ENCODE results near the gene MYOM1. TPM values are rescaled to one million over a fixed set of nuclear protein-coding genes. Genes with fewer than 3 reads are reported as not detected.

The MYOM1 gene
- total RNA-seq, 1 experiment from 2014 or later, result 0.07 TPM

GRCh38 chr18:3234457-3234856 lies 14.7 kb upstream of the MYOM1 start:
- ATAC-seq, result no peak
- H3K4me3 ChIP-seq (ENCODE audit: low read length), result no peak overlapping the region
- no peak overlapping the region for H2AFZ ChIP-seq (ENCODE audit: low read length)
- no TSS peak for BruUV-seq (replicated peaks)
- H3F3A ChIP-seq (ENCODE audit: low read length, unreplicated experiment), result no peaks in the 10 kb centered on the region
- no peaks in the 10 kb centered on the region for H3K79me2 ChIP-seq (ENCODE audit: low read length)
- H3K4me2 ChIP-seq (ENCODE audit: low read length), result no peak overlapping the region
- H3K27me3 ChIP-seq (ENCODE audit: low read length), result no peaks in the 10 kb centered on the region
- H4K20me1 ChIP-seq (ENCODE audit: low read length), result no peaks in the 10 kb centered on the region
- peaks cover 13% of the 10 kb centered on the region for H3K4me1 ChIP-seq (ENCODE audit: insufficient read depth, low read length)
- no peak for DNase-seq
- no peaks in the 10 kb centered on the region for H3K9me2 ChIP-seq (replicated peaks; ENCODE audit: low read length)
- no peak overlapping the region for H3K9ac ChIP-seq (ENCODE audit: low read length)
- ChIA-PET POLR2A (ENCODE audit: unreplicated experiment) (no interaction called here), CTCF (interaction anchor here (0.7 kb wide), 1 partner anchor 103 kb away, joined by 3 read pairs; no protein-coding TSS in a partner anchor)
- no peaks in the 10 kb centered on the region for H3K36me3 ChIP-seq (ENCODE audit: low read depth, low read length)
- no peak for TF ChIP-seq EZH2phosphoT487 (IDR thresholded peaks at IDR 0.05; ENCODE audit: borderline replicate concordance, low read length)
- TF ChIP-seq, protein P1, sequence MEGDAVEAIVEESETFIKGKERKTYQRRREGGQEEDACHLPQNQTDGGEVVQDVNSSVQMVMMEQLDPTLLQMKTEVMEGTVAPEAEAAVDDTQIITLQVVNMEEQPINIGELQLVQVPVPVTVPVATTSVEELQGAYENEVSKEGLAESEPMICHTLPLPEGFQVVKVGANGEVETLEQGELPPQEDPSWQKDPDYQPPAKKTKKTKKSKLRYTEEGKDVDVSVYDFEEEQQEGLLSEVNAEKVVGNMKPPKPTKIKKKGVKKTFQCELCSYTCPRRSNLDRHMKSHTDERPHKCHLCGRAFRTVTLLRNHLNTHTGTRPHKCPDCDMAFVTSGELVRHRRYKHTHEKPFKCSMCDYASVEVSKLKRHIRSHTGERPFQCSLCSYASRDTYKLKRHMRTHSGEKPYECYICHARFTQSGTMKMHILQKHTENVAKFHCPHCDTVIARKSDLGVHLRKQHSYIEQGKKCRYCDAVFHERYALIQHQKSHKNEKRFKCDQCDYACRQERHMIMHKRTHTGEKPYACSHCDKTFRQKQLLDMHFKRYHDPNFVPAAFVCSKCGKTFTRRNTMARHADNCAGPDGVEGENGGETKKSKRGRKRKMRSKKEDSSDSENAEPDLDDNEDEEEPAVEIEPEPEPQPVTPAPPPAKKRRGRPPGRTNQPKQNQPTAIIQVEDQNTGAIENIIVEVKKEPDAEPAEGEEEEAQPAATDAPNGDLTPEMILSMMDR (conservative IDR thresholded peaks at IDR 0.05; ENCODE audit: low read depth, low read length), result no peak
- no peak for TF ChIP-seq EZH2 (IDR thresholded peaks at IDR 0.05; ENCODE audit: low read length, unreplicated experiment)
- H3K27ac ChIP-seq (ENCODE audit: low read length), result no peak overlapping the region
- intact Hi-C loops (cut with micrococcal nuclease), result no loop called here
- H3K9me3 ChIP-seq (ENCODE audit: low read length), result no peaks in the 10 kb centered on the region

DNA sequence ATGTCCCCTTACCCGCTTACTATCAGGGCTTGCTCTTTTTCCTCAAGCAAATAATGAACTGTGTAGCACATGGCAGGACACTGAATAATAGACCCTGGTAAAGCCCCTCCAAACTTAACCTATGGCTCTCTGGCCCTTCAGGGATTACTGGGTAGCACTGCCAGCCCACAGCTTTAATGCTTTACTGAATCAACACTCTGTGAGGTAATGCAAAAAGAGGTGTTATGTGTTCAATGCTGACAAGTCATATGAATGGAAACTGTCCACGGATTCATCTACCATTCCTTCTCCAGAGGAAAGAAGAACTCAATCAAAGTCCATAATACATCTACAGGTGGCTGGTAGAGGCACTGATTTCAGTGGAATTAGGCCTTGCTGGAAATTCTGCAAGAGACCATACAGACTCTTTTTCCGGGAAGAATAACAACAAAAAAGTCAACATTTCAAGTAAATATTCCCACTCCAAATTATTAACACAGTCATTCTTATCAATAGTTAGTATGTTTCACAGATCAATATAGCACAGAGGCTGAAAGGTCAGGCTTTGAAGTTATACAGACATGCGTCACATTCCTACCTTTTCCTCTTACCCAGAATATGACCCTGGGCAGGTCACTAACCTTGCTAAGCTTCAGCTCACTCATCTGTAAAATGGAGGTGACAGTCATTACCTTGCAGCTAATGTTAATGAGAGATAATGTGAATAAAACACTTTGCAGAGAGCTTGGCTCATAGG lies 13.8 kb upstream of the MYOM1 start:
- Histone ChIP-seq H3K9ac (ENCODE audit: low read length) (no peak overlapping the region), H3K4me2 (ENCODE audit: low read length) (no peak overlapping the region), H3K9me3 (ENCODE audit: low read length) (no peaks in the 10 kb centered on the region), H3K4me1 (ENCODE audit: insufficient read depth, low read length) (peaks cover 13% of the 10 kb centered on the region), H3F3A (ENCODE audit: low read length, unreplicated experiment) (no peaks in the 10 kb centered on the region), H3K9me2 (replicated peaks; ENCODE audit: low read length) (no peaks in the 10 kb centered on the region), H3K4me3 (ENCODE audit: low read length) (no peak overlapping the region), H3K79me2 (ENCODE audit: low read length) (no peaks in the 10 kb centered on the region), H4K20me1 (ENCODE audit: low read length) (no peaks in the 10 kb centered on the region), H2AFZ (ENCODE audit: low read length) (no peak overlapping the region), H3K27me3 (ENCODE audit: low read length) (no peaks in the 10 kb centered on the region), H3K27ac (ENCODE audit: low read length) (no peak overlapping the region), H3K36me3 (ENCODE audit: low read depth, low read length) (no peaks in the 10 kb centered on the region)
- TF ChIP-seq EZH2phosphoT487 (IDR thresholded peaks at IDR 0.05; ENCODE audit: borderline replicate concordance, low read length) (no peak), EZH2 (IDR thresholded peaks at IDR 0.05; ENCODE audit: low read length, unreplicated experiment) (no peak)
- TF ChIP-seq, protein P1 (conservative IDR thresholded peaks at IDR 0.05; ENCODE audit: low read depth, low read length), result no peak
- intact Hi-C loops (cut with micrococcal nuclease), result no loop called here
- BruUV-seq (replicated peaks), result no TSS peak
- ATAC-seq, result no peak
- DNase-seq, result no peak
- POLR2A ChIA-PET (ENCODE audit: unreplicated experiment), result no interaction called here
- CTCF ChIA-PET, result no interaction called here

DNA sequence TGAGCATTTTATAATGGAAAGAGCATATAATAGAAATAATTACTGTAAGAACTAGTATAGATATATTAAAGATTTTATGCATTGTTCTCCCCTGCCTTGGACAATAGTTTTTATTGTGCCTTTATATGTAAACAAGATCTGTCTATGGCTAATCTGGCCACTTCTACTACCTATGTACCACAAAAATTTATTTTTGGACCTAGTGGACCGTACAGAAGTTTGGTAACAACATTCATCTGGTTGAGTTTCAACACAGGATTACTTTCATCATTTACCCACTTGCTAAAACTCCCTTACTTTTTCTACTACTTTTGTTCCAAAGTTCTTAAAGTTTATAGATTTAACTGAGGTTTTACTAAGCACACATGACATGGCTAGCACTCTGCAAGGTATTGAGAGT lies 13.2 kb upstream of the MYOM1 start:
- H3K36me3 ChIP-seq (ENCODE audit: low read depth, low read length), result no peaks in the 10 kb centered on the region
- TF ChIP-seq EZH2 (IDR thresholded peaks at IDR 0.05; ENCODE audit: low read length, unreplicated experiment), result no peak
- TF ChIP-seq EZH2phosphoT487 (IDR thresholded peaks at IDR 0.05; ENCODE audit: borderline replicate concordance, low read length), result no peak
- TF ChIP-seq, protein P1 (conservative IDR thresholded peaks at IDR 0.05; ENCODE audit: low read depth, low read length), result no peak
- H3K27ac ChIP-seq (ENCODE audit: low read length), result no peak overlapping the region
- peaks cover 13% of the 10 kb centered on the region for H3K4me1 ChIP-seq (ENCODE audit: insufficient read depth, low read length)
- H4K20me1 ChIP-seq (ENCODE audit: low read length), result no peaks in the 10 kb centered on the region
- H3F3A ChIP-seq (ENCODE audit: low read length, unreplicated experiment), result no peaks in the 10 kb centered on the region
- H3K9me2 ChIP-seq (replicated peaks; ENCODE audit: low read length), result no peaks in the 10 kb centered on the region
- intact Hi-C loops (cut with micrococcal nuclease), result no loop called here
- no peaks in the 10 kb centered on the region for H3K27me3 ChIP-seq (ENCODE audit: low read length)
- POLR2A ChIA-PET (ENCODE audit: unreplicated experiment), result no interaction called here
- BruUV-seq (replicated peaks), result no TSS peak
- H3K79me2 ChIP-seq (ENCODE audit: low read length), result no peaks in the 10 kb centered on the region
- H3K4me2 ChIP-seq (ENCODE audit: low read length), result no peak overlapping the region
- no peak overlapping the region for H3K4me3 ChIP-seq (ENCODE audit: low read length)
- ATAC-seq (no peak), DNase-seq (no peak)
- no peaks in the 10 kb centered on the region for H3K9me3 ChIP-seq (ENCODE audit: low read length)
- CTCF ChIA-PET, result no interaction called here
- no peak overlapping the region for H2AFZ ChIP-seq (ENCODE audit: low read length)
- no peak overlapping the region for H3K9ac ChIP-seq (ENCODE audit: low read length)
